GM21786 (cell line): ENCODE data around the gene GGCT.
"Not testable (repeated sequence)": the region's sequence is repeated elsewhere in the genome, so short reads cannot be mapped to it uniquely, and the experiment has no call there.

Experiments
- ATAC-seq: cut with Tn5 transposase; IDR thresholded peaks from one replicate; pipeline ENCODE4 v1.9.1; 2021; ENCODE audit not compliant: unreplicated experiment

The GGCT gene

GRCh38 chr7:30504301-30505173, at the start of gene GGCT:
Gene GGCT, minus strand, starts transcription at chr7:30504829. Its CDS starts 120 bp downstream, at chr7:30504709.
- peak; percentile 99 for ATAC-seq

- no peak for ATAC-seq
Observed at GRCh38 chr7:30553546-30553945, 48.9 kb upstream of the GGCT start.

- no peak for ATAC-seq
Observed at GRCh38 chr7:30553141-30553540, 48.5 kb upstream of the GGCT start.

GRCh38 chr7:30552330-30552729, 47.7 kb upstream of the GGCT start:
- no peak for ATAC-seq

GRCh38 chr7:30549931-30550493, 45.4 kb upstream of the GGCT start:
- ATAC-seq, result no peak

GRCh38 chr7:30548845-30549244, 44.2 kb upstream of the GGCT start:
- ATAC-seq, result peak; percentile 61

GRCh38 chr7:30546596-30546995, 42.0 kb upstream of the GGCT start:
- no peak for ATAC-seq

- ATAC-seq, result no peak
Observed at GRCh38 chr7:30545791-30546555, 41.3 kb upstream of the GGCT start.

- no peak for ATAC-seq
Observed at GRCh38 chr7:30543813-30544525, 39.3 kb upstream of the GGCT start.

GRCh38 chr7:30543115-30543514, 38.5 kb upstream of the GGCT start:
- not testable (repeated sequence) for ATAC-seq

- no peak for ATAC-seq
Observed at GRCh38 chr7:30533886-30534285, 29.3 kb upstream of the GGCT start.

- no peak for ATAC-seq
Observed at GRCh38 chr7:30531286-30531685, 26.7 kb upstream of the GGCT start.

GRCh38 chr7:30530373-30530772, 25.7 kb upstream of the GGCT start:
- no peak for ATAC-seq

- no peak for ATAC-seq
Observed at GRCh38 chr7:30528779-30529178, 24.1 kb upstream of the GGCT start.

- not testable (repeated sequence) for ATAC-seq
Observed at GRCh38 chr7:30527297-30527696, 22.7 kb upstream of the GGCT start.

GRCh38 chr7:30526163-30526562, 21.5 kb upstream of the GGCT start:
- ATAC-seq, result no peak

GRCh38 chr7:30525429-30525828, 20.8 kb upstream of the GGCT start:
- ATAC-seq, result no peak

GRCh38 chr7:30524545-30524944, 19.9 kb upstream of the GGCT start:
- ATAC-seq, result no peak

- no peak for ATAC-seq
Observed at GRCh38 chr7:30523466-30523865, 18.8 kb upstream of the GGCT start.

- no peak for ATAC-seq
Observed at GRCh38 chr7:30522159-30522558, 17.5 kb upstream of the GGCT start.

- ATAC-seq, result no peak
Observed at GRCh38 chr7:30521532-30521931, 16.9 kb upstream of the GGCT start.
